HepG2 (cell line): ENCODE data around the gene PPME1. TPM values are rescaled to one million over a fixed set of nuclear protein-coding genes. Genes with fewer than 3 reads are reported as not detected.

Experiments
- CBX5 ChIP-seq: sonication (generic); formaldehyde crosslinking; IDR thresholded peaks from 2 replicates; pipeline ENCODE4 v1.4.0; 2020; ENCODE audit warnings: missing genetic modification reagents, borderline replicate concordance
- CREM ChIP-seq, 2 experiments: sonication (generic) in 1 of 2; formaldehyde crosslinking in 1 of 2; IDR thresholded peaks; 2 replicates each; pipeline versions ENCODE4 v1.4.0 to v1.6.1; 2016 to 2020; ENCODE audit warnings: antibody characterized with exemption in 1 of 2, mild to moderate bottlenecking in 1 of 2, missing genetic modification reagents in 1 of 2
- DPF2 ChIP-seq: sonication (generic); formaldehyde crosslinking; IDR thresholded peaks from 2 replicates; pipeline ENCODE4 v1.4.0; 2020; ENCODE audit warnings: mild to moderate bottlenecking, low read depth, missing genetic modification reagents, borderline replicate concordance
- FOXK2 ChIP-seq: fragments of 450-650 bp; IDR thresholded peaks from 2 replicates; pipeline ENCODE4 v1.6.1; 2016
- KLF11 ChIP-seq: IDR thresholded peaks from 2 replicates; pipeline ENCODE4 v1.6.1; 2016; ENCODE audit warnings: missing compliant biosample characterization
- MAFG ChIP-seq: sonication (generic); formaldehyde crosslinking; IDR thresholded peaks from 2 replicates; pipeline ENCODE4 v1.5.1; 2020; ENCODE audit warnings: mild to moderate bottlenecking, missing genetic modification reagents
- SKI ChIP-seq: fragments of 450-650 bp; IDR thresholded peaks from one replicate; pipeline ENCODE4 v1.6.1; 2018; ENCODE audit warnings: mild to moderate bottlenecking; ENCODE audit not compliant: partially characterized antibody
- TEAD2 ChIP-seq: sonication (generic); formaldehyde crosslinking; IDR thresholded peaks from 2 replicates; pipeline ENCODE4 v1.9.0; 2021; ENCODE audit warnings: missing genetic modification reagents
- TGIF2 ChIP-seq: IDR thresholded peaks from 2 replicates; pipeline ENCODE4 v1.6.1; 2016; ENCODE audit warnings: control low read depth, missing compliant biosample characterization
- U2AF2 ChIP-seq: fragments of 200-400 bp; formaldehyde crosslinking; IDR thresholded peaks from 2 replicates; pipeline ENCODE4 v1.6.1; 2017; ENCODE audit warnings: low read depth, mild to moderate bottlenecking, low read length
- ZFAT ChIP-seq: sonication (generic); formaldehyde crosslinking; conservative IDR thresholded peaks from 2 replicates; pipeline ENCODE4 v1.8.1; 2023; ENCODE audit warnings: missing genetic modification reagents, inconsistent platforms
- ZNF83 ChIP-seq: sonication (generic); formaldehyde crosslinking; IDR thresholded peaks from 2 replicates; pipeline ENCODE4 v1.4.0; 2020; ENCODE audit warnings: missing genetic modification reagents, mild to moderate bottlenecking, borderline replicate concordance
- ZSCAN12 ChIP-seq: sonication (generic); formaldehyde crosslinking; IDR thresholded peaks from 2 replicates; pipeline ENCODE4 v1.9.0; 2021; ENCODE audit warnings: mild to moderate bottlenecking, missing genetic modification reagents
- polyA plus RNA-seq, 8 experiments: library from polyadenylated mRNA; depleted of rRNA in 3 of 8; stranded (reverse) in 7 of 8; unstranded in 1 of 8; fragments of >200 nt; fragmentation: Illumina TruSeq in 4 of 8; extraction: Trizol in 4 of 8; gene quantifications; 2 replicates each; pipeline versions ENCODE4 v1.2.1 to v1.2.3, GENCODE V29; 2011 to 2016; ENCODE audit warnings: low read depth in 4 of 8, missing spikeins in 1 of 8, mixed read lengths in 1 of 8; ENCODE audit not compliant: insufficient read depth in 1 of 8
- total RNA-seq, 5 experiments: library from RNA; depleted of rRNA; stranded (reverse); fragments of >200 nt; fragmentation: Illumina TruSeq; extraction: Trizol; gene quantifications; 2 replicates each; pipeline ENCODE4 v1.2.3, GENCODE V29; 2016; ENCODE audit warnings: low read depth in 1 of 5
- TF ChIP-seq, protein P1 (sequence below): sonication (generic); formaldehyde crosslinking; IDR thresholded peaks from 2 replicates; pipeline ENCODE4 v1.4.0; 2020; ENCODE audit warnings: missing genetic modification reagents
- TF ChIP-seq, protein P2 (sequence below): sonication (generic); formaldehyde crosslinking; IDR thresholded peaks from 2 replicates; pipeline ENCODE4 v1.4.0; 2020; ENCODE audit warnings: mild to moderate bottlenecking, missing genetic modification reagents
- TF ChIP-seq, protein P3 (sequence below): sonication (generic); formaldehyde crosslinking; IDR thresholded peaks from 2 replicates; pipeline ENCODE4 v1.4.0; 2020; ENCODE audit warnings: mild to moderate bottlenecking, missing genetic modification reagents
- TF ChIP-seq, protein P4 (sequence below): sonication (generic); formaldehyde crosslinking; IDR thresholded peaks from 2 replicates; pipeline ENCODE4 v1.5.0; 2020; ENCODE audit warnings: missing genetic modification reagents

PPME1 gene
- total and polyA plus RNA-seq, 2 of the 13 experiments (the other 11 are each of a cell fraction or from before 2014, with no cell fraction given), result 31.3 to 56.0 TPM

GRCh38 chr11:74170694-74171629 is at the start of gene PPME1, which contains the start of gene C2CD3 (continued):
- TF ChIP-seq, protein P1, sequence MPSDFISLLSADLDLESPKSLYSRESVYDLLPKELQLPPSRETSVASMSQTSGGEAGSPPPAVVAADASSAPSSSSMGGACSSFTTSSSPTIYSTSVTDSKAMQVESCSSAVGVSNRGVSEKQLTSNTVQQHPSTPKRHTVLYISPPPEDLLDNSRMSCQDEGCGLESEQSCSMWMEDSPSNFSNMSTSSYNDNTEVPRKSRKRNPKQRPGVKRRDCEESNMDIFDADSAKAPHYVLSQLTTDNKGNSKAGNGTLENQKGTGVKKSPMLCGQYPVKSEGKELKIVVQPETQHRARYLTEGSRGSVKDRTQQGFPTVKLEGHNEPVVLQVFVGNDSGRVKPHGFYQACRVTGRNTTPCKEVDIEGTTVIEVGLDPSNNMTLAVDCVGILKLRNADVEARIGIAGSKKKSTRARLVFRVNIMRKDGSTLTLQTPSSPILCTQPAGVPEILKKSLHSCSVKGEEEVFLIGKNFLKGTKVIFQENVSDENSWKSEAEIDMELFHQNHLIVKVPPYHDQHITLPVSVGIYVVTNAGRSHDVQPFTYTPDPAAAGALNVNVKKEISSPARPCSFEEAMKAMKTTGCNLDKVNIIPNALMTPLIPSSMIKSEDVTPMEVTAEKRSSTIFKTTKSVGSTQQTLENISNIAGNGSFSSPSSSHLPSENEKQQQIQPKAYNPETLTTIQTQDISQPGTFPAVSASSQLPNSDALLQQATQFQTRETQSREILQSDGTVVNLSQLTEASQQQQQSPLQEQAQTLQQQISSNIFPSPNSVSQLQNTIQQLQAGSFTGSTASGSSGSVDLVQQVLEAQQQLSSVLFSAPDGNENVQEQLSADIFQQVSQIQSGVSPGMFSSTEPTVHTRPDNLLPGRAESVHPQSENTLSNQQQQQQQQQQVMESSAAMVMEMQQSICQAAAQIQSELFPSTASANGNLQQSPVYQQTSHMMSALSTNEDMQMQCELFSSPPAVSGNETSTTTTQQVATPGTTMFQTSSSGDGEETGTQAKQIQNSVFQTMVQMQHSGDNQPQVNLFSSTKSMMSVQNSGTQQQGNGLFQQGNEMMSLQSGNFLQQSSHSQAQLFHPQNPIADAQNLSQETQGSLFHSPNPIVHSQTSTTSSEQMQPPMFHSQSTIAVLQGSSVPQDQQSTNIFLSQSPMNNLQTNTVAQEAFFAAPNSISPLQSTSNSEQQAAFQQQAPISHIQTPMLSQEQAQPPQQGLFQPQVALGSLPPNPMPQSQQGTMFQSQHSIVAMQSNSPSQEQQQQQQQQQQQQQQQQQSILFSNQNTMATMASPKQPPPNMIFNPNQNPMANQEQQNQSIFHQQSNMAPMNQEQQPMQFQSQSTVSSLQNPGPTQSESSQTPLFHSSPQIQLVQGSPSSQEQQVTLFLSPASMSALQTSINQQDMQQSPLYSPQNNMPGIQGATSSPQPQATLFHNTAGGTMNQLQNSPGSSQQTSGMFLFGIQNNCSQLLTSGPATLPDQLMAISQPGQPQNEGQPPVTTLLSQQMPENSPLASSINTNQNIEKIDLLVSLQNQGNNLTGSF (CRISPR knock-in tag), result peak; percentile 93
- 0 out of 2 replicates have a peak, but pooled peaks have one; percentile 8 for TF ChIP-seq DPF2 (CRISPR knock-in tag)
- TF ChIP-seq, protein P2, sequence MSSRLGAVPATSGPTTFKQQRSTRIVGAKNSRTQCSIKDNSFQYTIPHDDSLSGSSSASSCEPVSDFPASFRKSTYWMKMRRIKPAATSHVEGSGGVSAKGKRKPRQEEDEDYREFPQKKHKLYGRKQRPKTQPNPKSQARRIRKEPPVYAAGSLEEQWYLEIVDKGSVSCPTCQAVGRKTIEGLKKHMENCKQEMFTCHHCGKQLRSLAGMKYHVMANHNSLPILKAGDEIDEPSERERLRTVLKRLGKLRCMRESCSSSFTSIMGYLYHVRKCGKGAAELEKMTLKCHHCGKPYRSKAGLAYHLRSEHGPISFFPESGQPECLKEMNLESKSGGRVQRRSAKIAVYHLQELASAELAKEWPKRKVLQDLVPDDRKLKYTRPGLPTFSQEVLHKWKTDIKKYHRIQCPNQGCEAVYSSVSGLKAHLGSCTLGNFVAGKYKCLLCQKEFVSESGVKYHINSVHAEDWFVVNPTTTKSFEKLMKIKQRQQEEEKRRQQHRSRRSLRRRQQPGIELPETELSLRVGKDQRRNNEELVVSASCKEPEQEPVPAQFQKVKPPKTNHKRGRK (CRISPR knock-in tag), result 0 out of 2 replicates have a peak, but pooled peaks have one; percentile 36
- TF ChIP-seq ZSCAN12 (CRISPR knock-in tag), result peak; percentile 67; the same call in 1 of the 2 replicates
- TF ChIP-seq, protein P3, sequence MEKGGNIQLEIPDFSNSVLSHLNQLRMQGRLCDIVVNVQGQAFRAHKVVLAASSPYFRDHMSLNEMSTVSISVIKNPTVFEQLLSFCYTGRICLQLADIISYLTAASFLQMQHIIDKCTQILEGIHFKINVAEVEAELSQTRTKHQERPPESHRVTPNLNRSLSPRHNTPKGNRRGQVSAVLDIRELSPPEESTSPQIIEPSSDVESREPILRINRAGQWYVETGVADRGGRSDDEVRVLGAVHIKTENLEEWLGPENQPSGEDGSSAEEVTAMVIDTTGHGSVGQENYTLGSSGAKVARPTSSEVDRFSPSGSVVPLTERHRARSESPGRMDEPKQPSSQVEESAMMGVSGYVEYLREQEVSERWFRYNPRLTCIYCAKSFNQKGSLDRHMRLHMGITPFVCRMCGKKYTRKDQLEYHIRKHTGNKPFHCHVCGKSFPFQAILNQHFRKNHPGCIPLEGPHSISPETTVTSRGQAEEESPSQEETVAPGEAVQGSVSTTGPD (CRISPR knock-in tag), result no peak
- TF ChIP-seq MAFG, result no peak
- peak; percentile 95 for TF ChIP-seq CREM (IDR thresholded peaks at IDR 0.05)
- no peak for TF ChIP-seq CREM (CRISPR knock-in tag; IDR thresholded peaks at IDR 0.05)
- TF ChIP-seq TGIF2 (CRISPR knock-in tag), result no peak; the same call in 1 of the 2 replicates
- TF ChIP-seq ZFAT, result no peak
- TF ChIP-seq SKI, result peak; percentile 23
- 0 out of 2 replicates have a peak, but pooled peaks have one; percentile 2 for TF ChIP-seq KLF11
- TF ChIP-seq ZNF83 (CRISPR knock-in tag), result no peak
- no peak for TF ChIP-seq U2AF2
- TF ChIP-seq, protein P4, sequence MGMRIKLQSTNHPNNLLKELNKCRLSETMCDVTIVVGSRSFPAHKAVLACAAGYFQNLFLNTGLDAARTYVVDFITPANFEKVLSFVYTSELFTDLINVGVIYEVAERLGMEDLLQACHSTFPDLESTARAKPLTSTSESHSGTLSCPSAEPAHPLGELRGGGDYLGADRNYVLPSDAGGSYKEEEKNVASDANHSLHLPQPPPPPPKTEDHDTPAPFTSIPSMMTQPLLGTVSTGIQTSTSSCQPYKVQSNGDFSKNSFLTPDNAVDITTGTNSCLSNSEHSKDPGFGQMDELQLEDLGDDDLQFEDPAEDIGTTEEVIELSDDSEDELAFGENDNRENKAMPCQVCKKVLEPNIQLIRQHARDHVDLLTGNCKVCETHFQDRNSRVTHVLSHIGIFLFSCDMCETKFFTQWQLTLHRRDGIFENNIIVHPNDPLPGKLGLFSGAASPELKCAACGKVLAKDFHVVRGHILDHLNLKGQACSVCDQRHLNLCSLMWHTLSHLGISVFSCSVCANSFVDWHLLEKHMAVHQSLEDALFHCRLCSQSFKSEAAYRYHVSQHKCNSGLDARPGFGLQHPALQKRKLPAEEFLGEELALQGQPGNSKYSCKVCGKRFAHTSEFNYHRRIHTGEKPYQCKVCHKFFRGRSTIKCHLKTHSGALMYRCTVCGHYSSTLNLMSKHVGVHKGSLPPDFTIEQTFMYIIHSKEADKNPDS (CRISPR knock-in tag), result no peak
- TF ChIP-seq FOXK2, result peak; percentile 78
- TF ChIP-seq TEAD2 (CRISPR knock-in tag), result no peak
- peak; percentile 41; the same call in 1 of the 2 replicates for TF ChIP-seq CBX5 (CRISPR knock-in tag)
